GM12864 (cell line): ENCODE results near the gene CCDC190.

Experiments
- DNase-seq: peaks from one replicate; pipeline ENCODE4 v3.0.0-alpha.2; 2011; ENCODE audit warnings: low read depth
- H3K4me3 ChIP-seq: 2 replicates; pipeline ENCODE4 v1.5.1; 2011; ENCODE audit warnings: mild to moderate bottlenecking, low read depth, low read length, control low read depth
- TF ChIP-seq, protein P1 (sequence below): IDR thresholded peaks from 2 replicates; pipeline ENCODE4 v1.5.1; 2011; ENCODE audit warnings: low read depth, mild to moderate bottlenecking, moderate library complexity, low read length, control low read depth, inconsistent platforms; ENCODE audit errors: missing control alignments

CCDC190 gene, protein sequence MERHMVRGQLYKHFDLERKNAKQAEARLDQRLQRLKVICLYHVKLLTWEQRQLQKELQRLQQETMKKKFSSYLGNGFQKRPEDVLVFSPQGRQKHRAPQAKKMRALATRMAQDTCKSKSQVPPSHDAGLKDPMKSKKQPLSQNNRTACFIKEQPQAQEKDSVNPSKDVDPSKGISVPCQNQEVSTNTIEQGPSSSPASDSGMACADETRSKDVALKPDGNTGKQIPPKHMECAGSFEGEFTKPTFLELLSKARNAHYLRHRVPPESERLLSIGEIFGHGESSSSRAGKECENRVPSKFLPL

GRCh38 chr1:162861101-162861500, at the start of gene CCDC190:
TSS of gene CCDC190 (minus strand) at chr1:162861175. CDS start at chr1:162859646, 1,529 bp downstream.
- no peak for DNase-seq
- no peak within 1 kb of the TSS for H3K4me3 ChIP-seq
- TF ChIP-seq, protein P1, sequence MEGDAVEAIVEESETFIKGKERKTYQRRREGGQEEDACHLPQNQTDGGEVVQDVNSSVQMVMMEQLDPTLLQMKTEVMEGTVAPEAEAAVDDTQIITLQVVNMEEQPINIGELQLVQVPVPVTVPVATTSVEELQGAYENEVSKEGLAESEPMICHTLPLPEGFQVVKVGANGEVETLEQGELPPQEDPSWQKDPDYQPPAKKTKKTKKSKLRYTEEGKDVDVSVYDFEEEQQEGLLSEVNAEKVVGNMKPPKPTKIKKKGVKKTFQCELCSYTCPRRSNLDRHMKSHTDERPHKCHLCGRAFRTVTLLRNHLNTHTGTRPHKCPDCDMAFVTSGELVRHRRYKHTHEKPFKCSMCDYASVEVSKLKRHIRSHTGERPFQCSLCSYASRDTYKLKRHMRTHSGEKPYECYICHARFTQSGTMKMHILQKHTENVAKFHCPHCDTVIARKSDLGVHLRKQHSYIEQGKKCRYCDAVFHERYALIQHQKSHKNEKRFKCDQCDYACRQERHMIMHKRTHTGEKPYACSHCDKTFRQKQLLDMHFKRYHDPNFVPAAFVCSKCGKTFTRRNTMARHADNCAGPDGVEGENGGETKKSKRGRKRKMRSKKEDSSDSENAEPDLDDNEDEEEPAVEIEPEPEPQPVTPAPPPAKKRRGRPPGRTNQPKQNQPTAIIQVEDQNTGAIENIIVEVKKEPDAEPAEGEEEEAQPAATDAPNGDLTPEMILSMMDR = no peak

DNA sequence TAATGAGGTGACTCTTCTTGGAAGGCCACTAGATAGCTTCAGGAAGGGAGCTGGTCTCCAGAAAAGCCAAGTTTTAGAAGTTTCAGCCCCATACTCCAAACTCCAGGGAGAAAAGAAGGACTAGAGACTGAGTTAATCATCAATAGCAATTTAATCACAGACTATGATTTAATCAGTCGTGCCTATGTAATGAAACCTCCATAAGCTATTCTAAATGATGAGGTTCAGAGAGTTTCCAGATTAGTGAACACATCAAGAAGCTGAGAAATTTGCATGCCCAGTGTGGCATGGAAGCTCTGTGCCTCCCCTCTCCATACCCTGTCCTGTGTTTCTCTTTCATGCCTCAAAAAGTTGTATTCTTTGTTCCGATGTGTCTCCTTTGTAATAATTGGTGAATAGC, 49.2 kb upstream of the CCDC190 start:
- DNase-seq = no peak
- TF ChIP-seq, protein P1 = no peak
- H3K4me3 ChIP-seq = no peak overlapping the region

GRCh38 chr1:162908780-162909179, 47.8 kb upstream of the CCDC190 start:
- H3K4me3 ChIP-seq = no peak overlapping the region
- TF ChIP-seq, protein P1 = no peak
- no peak for DNase-seq

DNA sequence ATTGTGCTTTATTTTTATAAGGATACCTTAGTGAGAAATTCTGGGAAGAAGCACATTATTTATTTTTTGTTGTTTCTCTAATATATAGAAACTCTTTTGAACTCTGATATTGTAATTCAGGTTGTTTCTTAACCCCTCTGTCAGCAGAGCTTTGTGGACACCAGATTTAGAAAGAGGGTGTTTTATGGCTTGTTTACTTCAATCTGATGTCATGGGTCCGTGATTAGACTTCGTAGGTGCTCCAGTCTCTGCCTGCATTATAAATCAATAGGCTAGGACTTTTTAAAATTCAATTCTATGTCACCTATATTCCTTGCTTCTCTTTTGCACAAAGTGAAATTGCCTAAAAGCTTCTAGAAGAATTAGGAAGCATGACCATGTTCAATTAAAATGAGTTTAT, 47.3 kb upstream of the CCDC190 start:
- H3K4me3 ChIP-seq = no peak overlapping the region
- TF ChIP-seq, protein P1 = no peak
- DNase-seq = no peak

DNA sequence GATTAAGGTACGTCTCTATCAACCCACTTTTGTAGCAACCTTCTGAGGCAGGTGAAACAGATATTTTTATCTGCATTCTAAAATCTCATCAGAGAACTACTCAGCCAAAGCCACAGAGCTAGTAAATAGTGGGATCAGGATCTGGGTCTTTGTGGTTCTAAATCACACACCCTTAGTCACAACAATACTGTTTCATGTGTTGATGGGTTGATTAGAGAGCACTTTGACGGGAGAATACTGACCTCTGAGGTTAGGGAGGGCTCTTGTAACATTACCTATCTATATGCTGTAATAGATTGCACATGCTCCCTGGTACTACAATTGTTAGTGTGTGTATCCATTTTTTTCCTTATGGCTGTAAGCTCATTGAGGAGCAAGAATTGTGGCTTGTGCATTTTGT, 45.5 kb upstream of the CCDC190 start:
- TF ChIP-seq, protein P1 = no peak
- DNase-seq = no peak
- H3K4me3 ChIP-seq = no peak overlapping the region

- H3K4me3 ChIP-seq = no peak overlapping the region
- TF ChIP-seq, protein P1 = no peak
- no peak for DNase-seq
These were observed 44.5 kb upstream of the CCDC190 start for GRCh38 chr1:162905174-162906158.
